HEK293T (cell line): ENCODE data around the gene CGN.

Experiments used
- FOXA1 ChIP-seq: fragments of 450-650 bp; IDR thresholded peaks from 2 replicates; pipeline ENCODE4 v1.6.1; 2016; ENCODE audit warnings: mild to moderate bottlenecking
- FOXK2 ChIP-seq: fragments of 450-650 bp; IDR thresholded peaks from 2 replicates; pipeline ENCODE4 v1.6.1; 2016; ENCODE audit warnings: mild to moderate bottlenecking
- FOXM1 ChIP-seq: fragments of 450-650 bp; IDR thresholded peaks from 2 replicates; pipeline ENCODE4 v1.6.1; 2017; ENCODE audit warnings: mild to moderate bottlenecking, borderline replicate concordance
- PKNOX1 ChIP-seq: fragments of 450-650 bp; IDR thresholded peaks from 2 replicates; pipeline ENCODE4 v1.6.1; 2016
- TARDBP ChIP-seq: fragments of 450-650 bp; IDR thresholded peaks from 2 replicates; pipeline ENCODE4 v1.6.1; 2016

- TF ChIP-seq FOXK2, result no peak
- TF ChIP-seq TARDBP, result no peak
- no peak for TF ChIP-seq FOXM1
- TF ChIP-seq PKNOX1, result no peak
- no peak for TF ChIP-seq FOXA1
Observed at GRCh38 chr1:151570819-151571218, 59.6 kb downstream of the CGN start.
